Measurements from ENCODE around the gene STK36.
"Not testable (repeated sequence)": the region's sequence is repeated elsewhere in the genome, so short reads cannot be mapped to it uniquely, and the experiment has no call there.

The STK36 gene

GRCh38 chr2:218659258-218659987 is 12.5 kb upstream of the STK36 start, which contains the start of the genes BCS1L and ZNF142:
Gene BCS1L, plus strand, starts transcription at chr2:218659683. Its CDS starts 1,305 bp downstream, at chr2:218660988.
Gene ZNF142, minus strand, starts transcription at chr2:218659623. Its CDS starts 3,194 bp downstream, at chr2:218656429.
- DNase-seq (ENCODE audit: extremely low read depth in 1 of 2, low read depth in 1 of 2) = peak; percentile 81 to 86

GRCh38 chr2:218659988-218660358 is 11.9 kb upstream of the STK36 start:
- DNase-seq (ENCODE audit: extremely low read depth in 1 of 2, low read depth in 1 of 2) = no peak

- DNase-seq (ENCODE audit: extremely low read depth in 1 of 2, low read depth in 1 of 2) = no peak
Measured at GRCh38 chr2:218662377-218662776, 9.5 kb upstream of the STK36 start.

- no peak for DNase-seq (ENCODE audit: extremely low read depth in 1 of 2, low read depth in 1 of 2)
Measured at GRCh38 chr2:218662827-218663226, 9.1 kb upstream of the STK36 start.

GRCh38 chr2:218663901-218664300 is 8.0 kb upstream of the STK36 start:
- DNase-seq (ENCODE audit: extremely low read depth in 1 of 2, low read depth in 1 of 2) = no peak

- no peak for DNase-seq (ENCODE audit: extremely low read depth in 1 of 2, low read depth in 1 of 2)
Measured at GRCh38 chr2:218664653-218665052, 7.2 kb upstream of the STK36 start.

GRCh38 chr2:218671097-218671653 is 711 bp upstream of the STK36 start:
- no peak for DNase-seq (ENCODE audit: extremely low read depth in 1 of 2, low read depth in 1 of 2)

GRCh38 chr2:218679119-218679518 is 7.2 kb downstream of the STK36 start:
- no peak for DNase-seq (ENCODE audit: extremely low read depth in 1 of 2, low read depth in 1 of 2)

- DNase-seq (ENCODE audit: extremely low read depth in 1 of 2, low read depth in 1 of 2) = no peak
Measured at GRCh38 chr2:218680061-218680460, 8.2 kb downstream of the STK36 start.

- not testable (repeated sequence) for DNase-seq (ENCODE audit: extremely low read depth in 1 of 2, low read depth in 1 of 2)
Measured at GRCh38 chr2:218687400-218688060, 15.6 kb downstream of the STK36 start.

GRCh38 chr2:218691234-218691633 is 19.3 kb downstream of the STK36 start:
- no peak for DNase-seq (ENCODE audit: extremely low read depth in 1 of 2, low read depth in 1 of 2)

- DNase-seq (ENCODE audit: extremely low read depth in 1 of 2, low read depth in 1 of 2) = no peak
Measured at GRCh38 chr2:218694405-218695145, 22.7 kb downstream of the STK36 start.

GRCh38 chr2:218698885-218699284 is 27.0 kb downstream of the STK36 start:
- no peak for DNase-seq (ENCODE audit: extremely low read depth in 1 of 2, low read depth in 1 of 2)

- no peak for DNase-seq (ENCODE audit: extremely low read depth in 1 of 2, low read depth in 1 of 2)
Measured at GRCh38 chr2:218701806-218702205, 29.9 kb downstream of the STK36 start.

- DNase-seq (ENCODE audit: extremely low read depth in 1 of 2, low read depth in 1 of 2) = no peak
Measured at GRCh38 chr2:218703341-218703740, 31.5 kb downstream of the STK36 start.

GRCh38 chr2:218708086-218708485 is 36.2 kb downstream of the STK36 start:
- DNase-seq (ENCODE audit: extremely low read depth in 1 of 2, low read depth in 1 of 2) = no peak

- DNase-seq (ENCODE audit: extremely low read depth in 1 of 2, low read depth in 1 of 2) = no peak
Measured at GRCh38 chr2:218709908-218710307, 38.0 kb downstream of the STK36 start.

- DNase-seq (ENCODE audit: extremely low read depth in 1 of 2, low read depth in 1 of 2) = no peak
Measured at GRCh38 chr2:218710334-218710686, 38.4 kb downstream of the STK36 start.

GRCh38 chr2:218710687-218711549 is 39.0 kb downstream of the STK36 start, which contains the start of gene TTLL4:
Gene TTLL4, plus strand, starts transcription at chr2:218710835. Its CDS starts 26,842 bp downstream, at chr2:218737677.
- DNase-seq (ENCODE audit: extremely low read depth in 1 of 2, low read depth in 1 of 2) = peak; percentile 97 to 98

- no peak for DNase-seq (ENCODE audit: extremely low read depth in 1 of 2, low read depth in 1 of 2)
Measured at GRCh38 chr2:218711550-218711929, 39.7 kb downstream of the STK36 start.

All from activated CD8-positive, alpha-beta memory T cell treated with anti-CD3 and anti-CD28 coated beads for 1 hour (primary cell).